Esophagus squamous epithelium (tissue), 4 donors: Measurements from ENCODE around the gene EGFL7.

Experiments
- POLR2A ChIP-seq, 4 donors: fragments of 450-650 bp; IDR thresholded peaks; one replicate each; pipeline ENCODE4 v1.6.1; 2017; ENCODE audit warnings: antibody characterized with exemption in 4 of 4, mild to moderate bottlenecking in 4 of 4, moderate library complexity in 3 of 4
- TF ChIP-seq, protein P1 (sequence below), 6 experiments: fragments of 450-650 bp in 4 of 6; fragments of 200-600 bp in 2 of 6; sonication (generic) in 2 of 6; IDR thresholded peaks; one replicate each; pipeline ENCODE4 v1.5.1; 2016 to 2019; ENCODE audit warnings: antibody characterized with exemption in 6 of 6, mild to moderate bottlenecking in 4 of 6, moderate library complexity in 4 of 6

DNA sequence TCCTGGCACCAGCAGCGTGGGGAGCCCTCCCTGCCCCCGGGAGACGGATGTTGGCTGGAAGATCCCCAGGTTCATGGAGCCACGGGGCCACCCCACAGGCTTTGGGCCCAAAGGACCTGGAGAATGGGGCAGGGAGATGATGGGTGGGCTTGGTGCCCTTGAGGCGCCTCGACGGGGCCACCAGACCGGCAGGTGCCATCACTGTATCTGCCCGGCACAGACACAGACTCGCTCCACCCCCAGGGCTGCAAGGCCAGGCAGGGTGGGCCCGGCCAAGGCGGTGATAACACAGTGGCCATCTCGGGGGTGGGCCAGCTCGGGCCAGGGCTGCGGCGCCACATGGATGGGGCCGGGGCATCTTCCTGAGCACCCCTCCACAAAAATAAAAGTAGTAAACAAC is 35.0 kb upstream of the EGFL7 start:
- no peak for TF ChIP-seq POLR2A (IDR thresholded peaks at IDR 0.05)
- TF ChIP-seq, protein P1, sequence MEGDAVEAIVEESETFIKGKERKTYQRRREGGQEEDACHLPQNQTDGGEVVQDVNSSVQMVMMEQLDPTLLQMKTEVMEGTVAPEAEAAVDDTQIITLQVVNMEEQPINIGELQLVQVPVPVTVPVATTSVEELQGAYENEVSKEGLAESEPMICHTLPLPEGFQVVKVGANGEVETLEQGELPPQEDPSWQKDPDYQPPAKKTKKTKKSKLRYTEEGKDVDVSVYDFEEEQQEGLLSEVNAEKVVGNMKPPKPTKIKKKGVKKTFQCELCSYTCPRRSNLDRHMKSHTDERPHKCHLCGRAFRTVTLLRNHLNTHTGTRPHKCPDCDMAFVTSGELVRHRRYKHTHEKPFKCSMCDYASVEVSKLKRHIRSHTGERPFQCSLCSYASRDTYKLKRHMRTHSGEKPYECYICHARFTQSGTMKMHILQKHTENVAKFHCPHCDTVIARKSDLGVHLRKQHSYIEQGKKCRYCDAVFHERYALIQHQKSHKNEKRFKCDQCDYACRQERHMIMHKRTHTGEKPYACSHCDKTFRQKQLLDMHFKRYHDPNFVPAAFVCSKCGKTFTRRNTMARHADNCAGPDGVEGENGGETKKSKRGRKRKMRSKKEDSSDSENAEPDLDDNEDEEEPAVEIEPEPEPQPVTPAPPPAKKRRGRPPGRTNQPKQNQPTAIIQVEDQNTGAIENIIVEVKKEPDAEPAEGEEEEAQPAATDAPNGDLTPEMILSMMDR (IDR thresholded peaks at IDR 0.05) = no peak
